GM19455 (cell line): Measurements from ENCODE around the gene POTED.
"Not testable (repeated sequence)": the region's sequence is repeated elsewhere in the genome, so short reads cannot be mapped to it uniquely, and the experiment has no call there.

Source experiments
- ATAC-seq: cut with Tn5 transposase; IDR thresholded peaks from one replicate; pipeline ENCODE4 v1.9.1; 2021; ENCODE audit not compliant: unreplicated experiment

POTED gene

DNA sequence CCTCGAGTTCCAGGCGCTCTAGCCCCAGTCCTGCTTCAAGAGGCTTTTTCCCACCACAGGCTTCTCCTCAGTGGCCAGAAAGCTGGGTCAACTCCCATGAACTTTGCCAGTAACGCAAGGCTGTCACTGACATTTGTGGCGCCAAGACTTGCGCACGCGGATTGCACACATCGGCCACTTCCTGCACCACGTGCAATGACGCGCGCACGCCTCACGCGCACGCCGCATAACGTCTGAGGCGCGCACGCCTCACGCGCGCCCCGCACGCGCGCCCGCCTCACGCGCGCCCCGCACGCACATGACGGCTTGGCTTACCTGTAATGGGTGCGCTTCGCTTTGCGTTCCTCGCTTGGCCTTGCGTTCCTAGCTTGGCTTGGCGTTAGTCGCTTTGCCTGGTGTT is at the start of gene POTED:
POTED (plus strand) TSS at position 301 of the 400 bp plus-strand sequence. CDS start 452 bp downstream, outside the sequence.
- ATAC-seq: not testable (repeated sequence)

DNA sequence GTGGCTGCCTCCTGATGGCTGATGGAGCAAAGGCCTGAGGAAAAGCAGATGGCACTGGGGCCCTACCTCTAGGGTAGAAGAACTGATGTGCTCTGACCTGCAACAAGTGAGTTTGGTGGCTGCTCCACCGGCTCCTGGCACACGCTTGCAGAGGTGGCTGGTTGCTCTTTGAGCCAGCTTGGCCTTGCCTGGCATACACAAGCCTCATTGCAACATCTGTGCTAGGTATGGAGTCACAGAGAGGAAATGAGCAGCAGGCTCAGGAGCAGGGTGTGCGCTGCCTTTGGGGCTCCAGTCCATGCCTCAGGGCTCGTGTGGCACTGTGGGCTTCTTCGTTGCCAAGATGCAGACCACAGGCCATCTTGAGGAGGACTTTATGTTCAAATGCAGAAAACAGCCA is 40.5 kb downstream of the POTED start:
- not testable (repeated sequence) for ATAC-seq

DNA sequence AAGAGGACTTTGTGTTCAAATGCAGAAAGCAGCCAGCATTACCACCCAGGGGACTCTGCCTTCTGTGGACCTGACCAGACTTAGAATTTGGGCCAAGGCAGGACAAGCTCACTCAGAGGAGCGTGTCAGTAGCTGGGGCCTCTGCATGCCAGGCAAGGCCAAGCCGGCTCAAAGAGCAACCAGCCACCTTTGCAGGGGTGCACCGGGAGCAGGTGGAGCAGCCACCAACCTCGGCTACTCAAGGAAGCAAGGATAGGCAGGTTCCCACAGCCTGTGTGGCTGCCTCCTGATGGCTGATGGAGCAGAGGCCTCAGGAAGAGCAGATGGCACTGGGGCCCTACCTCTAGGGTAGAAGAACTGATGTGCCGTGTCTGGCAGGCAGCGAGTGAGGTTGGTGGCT is 42.2 kb downstream of the POTED start:
- ATAC-seq: not testable (repeated sequence)
